OCI-LY1 (cell line): ENCODE results near the gene CUX1.

ENCODE experiments used
- H2AFZ ChIP-seq: fragments of 200-600 bp; sonication (generic), shearing (Covaris generic); 2 replicates; pipeline ENCODE4 v1.6.0; 2014; ENCODE audit warnings: antibody characterized with exemption, mild to moderate bottlenecking, low read length
- H3F3A ChIP-seq: fragments of 200-600 bp; sonication (generic), shearing (Covaris generic); 2 replicates; pipeline ENCODE4 v1.6.0; 2014; ENCODE audit warnings: mild to moderate bottlenecking, antibody characterized with exemption, low read length, moderate library complexity; ENCODE audit not compliant: insufficient read depth
- H3K27ac ChIP-seq: fragments of 200-600 bp; sonication (generic); 2 replicates; pipeline ENCODE4 v1.5.1; 2014; ENCODE audit warnings: low read length, mixed run types, mild to moderate bottlenecking, low read depth; ENCODE audit not compliant: poor library complexity, severe bottlenecking
- H3K27me3 ChIP-seq: fragments of 200-600 bp; sonication (generic); 2 replicates; pipeline ENCODE4 v1.6.0; 2014; ENCODE audit warnings: antibody characterized with exemption, mild to moderate bottlenecking, low read length, moderate library complexity; ENCODE audit not compliant: insufficient read depth
- H3K36me3 ChIP-seq: fragments of 200-600 bp; sonication (generic); 2 replicates; pipeline ENCODE4 v1.6.1; 2014; ENCODE audit warnings: mild to moderate bottlenecking, antibody characterized with exemption, low read length, moderate library complexity, mixed read lengths; ENCODE audit not compliant: insufficient read depth
- H3K4me1 ChIP-seq: fragments of 200-600 bp; sonication (generic); 2 replicates; pipeline ENCODE4 v1.5.1; 2014; ENCODE audit warnings: mild to moderate bottlenecking, low read length, moderate library complexity; ENCODE audit not compliant: insufficient read depth, severe bottlenecking
- H3K4me2 ChIP-seq: fragments of 200-600 bp; sonication (generic), shearing (Covaris generic); 2 replicates; pipeline ENCODE4 v1.6.1; 2014; ENCODE audit warnings: low read length
- H3K4me3 ChIP-seq: fragments of 200-600 bp; sonication (generic); 2 replicates; pipeline ENCODE4 v1.5.1; 2014; ENCODE audit warnings: low read length, low read depth, mild to moderate bottlenecking, mixed read lengths; ENCODE audit not compliant: poor library complexity, severe bottlenecking
- H3K79me2 ChIP-seq: fragments of 200-600 bp; shearing (Covaris generic); 2 replicates; pipeline ENCODE4 v1.6.1; 2016; ENCODE audit warnings: mixed run types, low read length, mixed read lengths; ENCODE audit not compliant: insufficient read depth
- H3K9ac ChIP-seq: fragments of 200-600 bp; sonication (generic), shearing (Covaris generic); 2 replicates; pipeline ENCODE4 v1.6.1; 2014; ENCODE audit warnings: mild to moderate bottlenecking, low read length, mixed read lengths
- H3K9me2 ChIP-seq: fragments of 200-600 bp; sonication (generic), shearing (Covaris generic); 2 replicates; pipeline ENCODE4 v1.6.1; 2014; ENCODE audit warnings: low read depth, mild to moderate bottlenecking, low read length, mixed read lengths
- H3K9me3 ChIP-seq: fragments of 200-600 bp; shearing (Covaris generic); 2 replicates; pipeline ENCODE4 v1.6.1; 2014; ENCODE audit warnings: low read length, mixed read lengths
- H4K20me1 ChIP-seq: fragments of 200-600 bp; sonication (generic), shearing (Covaris generic); 2 replicates; pipeline ENCODE4 v1.6.0; 2016; ENCODE audit warnings: mild to moderate bottlenecking, low read length; ENCODE audit not compliant: insufficient read depth
- CTCF ChIP-seq: fragments of 200-600 bp; sonication (generic), shearing (Covaris generic); IDR thresholded peaks from 2 replicates; pipeline ENCODE4 v1.5.1; 2017; ENCODE audit warnings: mild to moderate bottlenecking, antibody characterized with exemption, low read length, moderate library complexity, mixed read lengths
- EZH2 ChIP-seq: fragments of 200-600 bp; sonication (generic), shearing (Covaris generic); IDR thresholded peaks from 2 replicates; pipeline ENCODE4 v1.8.0; 2017; ENCODE audit warnings: borderline replicate concordance, mixed run types, mild to moderate bottlenecking, antibody characterized with exemption, low read length, moderate library complexity, mixed read lengths

The CUX1 gene

GRCh38 chr7:101868191-101868950, 50.9 kb downstream of the CUX1 start:
- H2AFZ ChIP-seq, result no peak overlapping the region
- H3F3A ChIP-seq, result peaks cover 30% of the 10 kb centered on the region
- peaks cover 99% of the 10 kb centered on the region for H3K4me1 ChIP-seq
- H3K27me3 ChIP-seq, result no peaks in the 10 kb centered on the region
- peak overlapping the region; percentile 64 for H3K4me2 ChIP-seq
- H3K79me2 ChIP-seq, result peaks cover 52% of the 10 kb centered on the region
- peak overlapping the region; percentile 96 for H3K27ac ChIP-seq
- peak overlapping the region; percentile 39 for H3K4me3 ChIP-seq
- peaks cover 18% of the 10 kb centered on the region; the same call in 1 of the 2 replicates for H3K36me3 ChIP-seq
- H4K20me1 ChIP-seq, result no peaks in the 10 kb centered on the region
- no peaks in the 10 kb centered on the region for H3K9me2 ChIP-seq
- no peaks in the 10 kb centered on the region for H3K9me3 ChIP-seq
- no peak for TF ChIP-seq CTCF
- TF ChIP-seq EZH2, result no peak
- peak overlapping the region; percentile 69 for H3K9ac ChIP-seq

GRCh38 chr7:101869026-101869900, 51.8 kb downstream of the CUX1 start:
- peaks cover 17% of the 10 kb centered on the region; the same call in 1 of the 2 replicates for H3K36me3 ChIP-seq
- no peaks in the 10 kb centered on the region for H3K9me3 ChIP-seq
- H3K9ac ChIP-seq, result peak overlapping the region; percentile 69
- H2AFZ ChIP-seq, result no peak overlapping the region
- peak overlapping the region; percentile 64 for H3K4me2 ChIP-seq
- TF ChIP-seq CTCF (no peak), EZH2 (no peak)
- H3K79me2 ChIP-seq, result peaks cover 53% of the 10 kb centered on the region
- peaks cover 30% of the 10 kb centered on the region for H3F3A ChIP-seq
- peak overlapping the region; percentile 96 for H3K27ac ChIP-seq
- no peaks in the 10 kb centered on the region for H3K27me3 ChIP-seq
- no peaks in the 10 kb centered on the region for H4K20me1 ChIP-seq
- no peaks in the 10 kb centered on the region for H3K9me2 ChIP-seq
- peak overlapping the region; percentile 39 for H3K4me3 ChIP-seq
- H3K4me1 ChIP-seq, result peaks cover 99% of the 10 kb centered on the region

- TF ChIP-seq CTCF (peak; percentile 51), EZH2 (no peak)
- Histone ChIP-seq H3K79me2 (peaks cover 58% of the 10 kb centered on the region), H3K4me2 (peak overlapping the region; percentile 64), H3K9me3 (no peaks in the 10 kb centered on the region), H3K27me3 (no peaks in the 10 kb centered on the region), H3K36me3 (peaks cover 22% of the 10 kb centered on the region; the same call in 1 of the 2 replicates), H3K9me2 (no peaks in the 10 kb centered on the region), H3K27ac (peak overlapping the region; percentile 96), H3K4me1 (peaks cover 99% of the 10 kb centered on the region), H4K20me1 (no peaks in the 10 kb centered on the region), H2AFZ (no peak overlapping the region), H3K4me3 (peak overlapping the region; percentile 39), H3K9ac (peak overlapping the region; percentile 69), H3F3A (peaks cover 27% of the 10 kb centered on the region)
Observed at GRCh38 chr7:101869901-101870290, 52.5 kb downstream of the CUX1 start.
